Sigmoid colon (tissue), 3 donors: ENCODE results near the gene SFXN5.

Experiments used
- POLR2A ChIP-seq, 2 donors: fragments of 450-650 bp; IDR thresholded peaks; one replicate each; pipeline ENCODE4 v1.6.1; 2016; ENCODE audit warnings: antibody characterized with exemption in 2 of 2, mild to moderate bottlenecking in 2 of 2, moderate library complexity in 2 of 2
- TF ChIP-seq, protein P1 (sequence below), 4 experiments: fragments of 450-650 bp in 3 of 4; fragments of 200-600 bp in 1 of 4; IDR thresholded peaks; one replicate each; pipeline ENCODE4 v1.5.1; 2016 to 2019; ENCODE audit warnings: antibody characterized with exemption in 4 of 4, mild to moderate bottlenecking in 3 of 4, moderate library complexity in 2 of 4

GRCh38 chr2:72953528-72953927 is 118.0 kb downstream of the SFXN5 start:
- TF ChIP-seq, protein P1, sequence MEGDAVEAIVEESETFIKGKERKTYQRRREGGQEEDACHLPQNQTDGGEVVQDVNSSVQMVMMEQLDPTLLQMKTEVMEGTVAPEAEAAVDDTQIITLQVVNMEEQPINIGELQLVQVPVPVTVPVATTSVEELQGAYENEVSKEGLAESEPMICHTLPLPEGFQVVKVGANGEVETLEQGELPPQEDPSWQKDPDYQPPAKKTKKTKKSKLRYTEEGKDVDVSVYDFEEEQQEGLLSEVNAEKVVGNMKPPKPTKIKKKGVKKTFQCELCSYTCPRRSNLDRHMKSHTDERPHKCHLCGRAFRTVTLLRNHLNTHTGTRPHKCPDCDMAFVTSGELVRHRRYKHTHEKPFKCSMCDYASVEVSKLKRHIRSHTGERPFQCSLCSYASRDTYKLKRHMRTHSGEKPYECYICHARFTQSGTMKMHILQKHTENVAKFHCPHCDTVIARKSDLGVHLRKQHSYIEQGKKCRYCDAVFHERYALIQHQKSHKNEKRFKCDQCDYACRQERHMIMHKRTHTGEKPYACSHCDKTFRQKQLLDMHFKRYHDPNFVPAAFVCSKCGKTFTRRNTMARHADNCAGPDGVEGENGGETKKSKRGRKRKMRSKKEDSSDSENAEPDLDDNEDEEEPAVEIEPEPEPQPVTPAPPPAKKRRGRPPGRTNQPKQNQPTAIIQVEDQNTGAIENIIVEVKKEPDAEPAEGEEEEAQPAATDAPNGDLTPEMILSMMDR (IDR thresholded peaks at IDR 0.05), result no peak
- no peak for TF ChIP-seq POLR2A (IDR thresholded peaks at IDR 0.05)
